Activated CD4-positive, alpha-beta T cell treated with anti-CD3 and anti-CD28 coated beads, Interleukin-2, amount 50 U/mL, for 24 hours (primary cell): ENCODE data around the gene CFAP61.

Experiments used
- DNase-seq, 2 donors: peaks; one replicate each; pipeline ENCODE4 v3.0.0-alpha.2; 2020; ENCODE audit warnings: low read depth in 1 of 2, low spot score in 1 of 2

The CFAP61 gene

DNA sequence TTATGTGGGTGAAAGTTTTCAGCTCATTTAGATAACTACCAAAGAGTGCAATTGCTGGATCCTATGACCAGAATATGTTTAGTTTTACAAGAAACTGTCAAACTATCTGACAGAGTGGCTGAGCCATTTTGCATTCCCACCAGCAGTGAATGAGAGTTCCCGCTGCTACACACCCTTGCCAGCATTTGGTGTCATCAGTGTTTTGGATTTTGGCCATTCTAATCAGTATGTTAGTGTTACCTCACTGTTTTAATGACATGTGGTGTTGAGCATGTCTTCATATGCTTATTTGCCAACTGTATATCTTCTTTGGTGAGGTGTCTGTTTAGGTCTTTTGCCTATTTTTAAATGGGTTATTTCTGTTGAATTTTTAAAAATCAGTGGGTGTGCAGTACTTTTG lies 120.9 kb downstream of the CFAP61 start:
- DNase-seq: no peak

DNA sequence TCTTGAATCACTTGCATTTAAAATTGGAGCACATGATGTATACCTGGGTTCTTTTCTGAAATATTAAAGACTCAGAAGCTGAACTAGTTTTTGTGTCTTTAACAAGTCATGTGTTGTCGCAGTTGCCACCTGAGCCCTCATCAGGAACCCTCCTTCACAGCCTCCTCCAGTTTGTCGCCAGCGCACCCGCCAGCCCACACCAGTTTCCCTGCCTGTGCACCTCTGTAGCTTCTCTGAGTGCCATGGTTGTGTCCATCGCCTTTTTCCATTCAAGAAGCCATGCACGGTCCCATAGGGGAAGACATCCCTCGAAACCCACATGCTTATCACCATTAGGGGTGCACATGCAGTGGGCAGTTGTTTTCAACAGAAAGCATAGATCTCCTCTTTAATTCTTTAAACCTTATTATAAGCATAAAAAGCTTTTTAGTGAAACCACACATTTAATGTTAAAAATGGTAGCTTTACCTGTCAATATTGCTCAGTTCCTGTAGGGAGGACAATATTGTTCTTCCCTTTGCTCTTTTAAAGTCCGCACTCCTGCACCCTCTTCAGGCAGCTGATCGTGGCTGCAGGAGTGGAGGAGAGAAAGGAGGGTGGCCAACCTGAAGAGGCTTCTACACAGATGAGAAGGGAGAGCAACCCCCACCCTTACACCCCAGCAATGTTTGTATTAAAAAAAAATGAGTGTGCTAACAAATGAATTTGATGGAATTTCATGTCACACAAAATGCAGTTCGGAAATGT lies 121.9 kb downstream of the CFAP61 start:
- no peak for DNase-seq

DNA sequence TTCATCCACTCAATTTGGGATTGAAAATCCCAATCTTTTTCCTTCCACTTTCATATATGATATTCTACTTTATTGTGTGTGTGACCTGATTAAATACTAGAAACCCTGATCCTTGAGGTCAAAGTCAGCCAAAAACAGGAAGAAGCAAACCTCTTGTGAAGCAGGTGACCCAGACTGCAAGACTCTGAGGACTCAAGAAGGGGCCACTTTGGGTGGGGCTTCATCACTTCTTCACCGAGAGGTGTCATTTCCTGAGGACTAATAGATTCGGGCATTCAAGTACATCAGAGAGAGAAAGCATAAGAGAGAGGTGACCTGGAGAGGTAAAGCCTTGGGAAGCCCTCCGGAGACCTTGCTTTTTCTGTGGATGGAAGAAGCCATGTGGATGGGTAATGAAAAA lies 129.0 kb downstream of the CFAP61 start:
- no peak for DNase-seq

DNA sequence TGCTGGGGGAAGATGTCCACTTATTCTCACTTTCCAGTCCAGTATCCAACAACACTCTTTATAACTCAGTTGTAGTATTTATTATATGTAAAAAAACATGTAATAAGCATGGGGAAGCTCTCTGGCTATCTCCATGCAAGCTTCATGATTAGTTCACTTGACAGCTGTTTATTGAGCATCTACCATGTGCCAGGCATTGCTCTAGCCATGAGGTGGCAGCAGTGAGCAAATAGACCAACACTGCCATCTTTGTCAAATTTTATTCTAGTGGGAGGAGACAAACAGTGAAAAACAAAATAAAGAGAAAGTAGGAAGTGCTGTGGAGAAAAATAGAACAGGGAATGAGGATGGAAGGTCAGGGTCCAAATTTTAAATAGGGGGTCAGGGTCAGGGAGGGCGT lies 131.8 kb downstream of the CFAP61 start:
- no peak for DNase-seq

DNA sequence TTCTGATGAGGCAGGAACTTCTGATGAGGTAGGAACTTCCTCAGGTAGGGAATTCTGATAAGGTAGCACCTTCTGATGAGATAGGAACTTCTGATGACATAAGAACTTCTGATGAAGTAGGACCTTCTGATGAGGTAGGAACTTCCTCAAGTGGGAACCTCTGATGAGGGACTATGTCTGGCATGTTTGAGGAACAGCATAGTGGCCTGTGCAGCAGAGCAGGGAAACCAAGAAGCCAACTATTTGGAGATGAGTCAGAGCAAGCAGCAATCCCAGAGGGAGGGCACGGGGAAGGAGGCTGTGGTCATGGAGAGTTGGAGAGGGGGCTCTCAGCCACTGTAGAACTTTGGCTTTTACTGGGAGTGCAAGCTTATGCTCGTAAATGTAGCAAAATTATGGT lies 132.4 kb downstream of the CFAP61 start:
- DNase-seq: no peak

DNA sequence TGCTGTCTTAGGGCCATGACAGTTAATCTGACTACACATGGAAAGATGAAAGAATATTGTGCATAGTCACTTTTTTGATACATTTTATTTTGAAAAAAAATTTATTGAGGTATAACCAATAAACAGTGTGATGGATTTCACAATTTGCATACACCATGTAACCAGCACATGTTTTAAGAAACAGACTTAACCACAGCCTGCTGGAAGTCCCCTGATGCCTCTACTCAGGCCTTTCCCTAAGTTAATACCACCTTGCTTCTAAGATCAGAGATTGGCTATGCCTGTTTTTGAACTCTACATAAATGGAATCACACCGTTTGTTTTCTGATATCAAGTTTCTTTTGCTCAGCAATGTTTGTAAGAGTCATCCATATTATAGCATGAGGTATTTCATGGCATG lies 136.3 kb downstream of the CFAP61 start:
- no peak for DNase-seq

DNA sequence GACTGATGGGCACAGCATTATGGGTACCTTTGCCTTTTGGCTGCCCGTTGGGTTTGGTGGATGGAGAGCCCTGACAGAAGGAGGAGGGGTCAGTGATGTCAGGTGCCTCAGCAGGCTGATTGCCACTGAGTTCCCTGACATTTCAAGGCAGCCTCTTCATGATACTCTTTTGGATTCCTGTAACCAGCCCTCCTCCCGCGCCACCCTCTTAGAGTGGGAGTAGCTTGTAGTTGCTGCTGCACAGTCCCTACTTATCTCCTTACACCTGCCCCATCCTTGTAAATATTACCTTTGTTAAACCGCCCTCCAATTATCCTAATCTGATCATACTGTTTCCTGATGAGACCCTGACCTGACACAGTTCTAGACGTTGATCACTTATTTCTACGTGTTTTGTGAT lies 140.0 kb downstream of the CFAP61 start:
- DNase-seq: no peak

DNA sequence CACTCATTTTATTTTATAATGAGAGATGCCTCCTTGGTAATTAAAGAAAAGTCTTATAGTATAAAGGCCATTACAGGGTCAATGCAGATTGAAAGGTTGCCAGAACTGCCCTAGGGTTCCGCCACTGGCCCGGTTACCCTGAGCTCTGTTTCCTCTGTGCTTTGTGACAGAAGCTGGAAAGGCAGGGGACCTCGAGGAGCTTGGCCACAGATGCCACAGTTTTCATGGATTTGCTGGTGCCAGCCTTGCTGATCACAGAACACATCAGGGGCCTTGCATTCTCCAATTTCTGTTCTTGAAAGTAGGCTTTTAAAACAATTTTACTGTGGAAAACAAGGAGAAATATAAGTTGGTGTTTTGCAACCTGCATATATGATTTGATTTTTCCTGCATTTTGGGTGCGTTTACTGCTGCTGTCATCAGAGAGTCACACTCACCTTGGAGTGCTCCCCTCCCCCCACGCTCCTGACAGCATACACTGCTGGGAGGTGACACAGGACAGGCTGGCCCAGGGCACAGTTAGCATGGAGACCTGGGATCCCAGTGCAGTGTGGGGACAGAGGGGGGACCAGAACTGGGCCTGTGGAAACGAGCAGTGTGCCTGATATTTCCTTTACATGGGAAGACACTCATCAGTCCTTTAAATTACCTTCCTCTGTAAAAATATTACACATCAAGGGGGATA lies 142.8 kb downstream of the CFAP61 start:
- no peak for DNase-seq

DNA sequence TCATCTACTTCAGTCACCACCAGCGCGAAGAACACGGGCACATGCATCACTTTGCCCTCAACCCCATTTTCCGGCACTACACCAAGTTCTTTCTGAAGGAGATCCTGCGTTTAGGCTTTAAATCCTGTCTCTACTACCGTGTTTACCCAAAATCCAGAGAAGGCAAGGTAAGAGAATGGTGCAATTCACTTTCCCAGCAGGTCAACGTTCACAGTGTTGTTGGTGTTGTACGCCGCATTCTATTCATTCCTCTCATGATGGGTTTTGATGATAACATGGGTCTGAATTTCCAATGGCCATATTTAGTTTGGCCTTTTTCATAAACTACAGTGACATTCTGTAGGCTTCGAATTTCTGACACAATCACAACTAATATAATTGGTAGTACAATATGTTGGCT lies 144.3 kb downstream of the CFAP61 start:
- DNase-seq: no peak

DNA sequence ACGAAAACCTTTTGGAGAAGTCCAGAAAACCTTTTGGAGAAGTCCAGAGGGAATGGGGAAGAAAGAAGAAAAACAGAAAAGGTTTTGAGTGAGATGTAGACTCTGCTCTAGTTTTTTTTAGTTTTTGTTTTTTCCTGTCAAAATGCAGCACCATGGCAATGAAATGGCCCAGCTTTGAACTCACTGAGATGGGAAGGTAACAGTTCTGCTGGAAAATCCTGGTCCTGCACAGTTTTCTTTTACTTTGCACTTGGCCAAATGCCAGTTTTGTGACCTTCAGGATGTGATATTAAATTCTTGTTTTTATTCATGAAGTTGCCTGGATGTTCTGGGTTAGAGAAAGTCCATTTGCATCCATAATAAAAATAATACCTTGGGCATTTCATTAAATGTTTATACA lies 145.7 kb downstream of the CFAP61 start:
- no peak for DNase-seq

DNA sequence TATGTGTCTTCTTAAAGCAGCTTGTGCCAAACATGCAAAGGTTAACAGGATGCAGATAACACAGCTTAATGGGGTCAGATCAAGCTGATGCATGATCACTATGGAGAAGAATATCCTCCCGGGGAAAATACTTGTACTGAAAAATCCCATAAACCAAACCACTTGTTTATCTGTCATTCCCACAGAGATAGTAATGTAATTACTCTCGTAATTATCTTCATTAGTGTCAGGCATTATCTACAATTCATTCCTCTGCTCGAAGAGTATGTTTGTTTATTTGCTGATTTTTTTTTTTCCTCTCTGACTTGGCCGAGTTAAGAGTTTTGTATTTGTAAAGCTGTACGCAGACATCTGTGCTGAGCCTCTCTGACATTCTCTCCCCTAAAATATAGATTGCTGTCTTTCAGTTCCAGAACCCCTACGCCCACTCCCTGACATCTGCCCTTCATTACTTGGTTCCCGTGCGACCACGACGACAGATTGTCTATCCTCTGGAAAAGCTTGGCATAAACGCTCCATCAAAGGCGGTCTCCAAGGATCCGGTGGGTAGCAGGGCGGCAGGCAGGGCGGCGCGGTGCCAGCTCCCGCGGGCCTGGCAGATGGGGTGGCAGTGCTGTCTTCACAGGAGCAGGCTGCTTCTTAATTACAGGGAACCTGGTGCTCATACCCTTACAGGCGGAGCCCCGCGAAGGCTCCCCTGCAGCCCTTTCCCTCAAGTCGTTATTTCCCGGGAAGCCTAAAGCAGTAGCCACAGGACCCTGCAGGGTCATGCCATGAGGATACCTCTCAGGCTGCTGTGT lies 147.2 kb downstream of the CFAP61 start:
- no peak for DNase-seq

DNA sequence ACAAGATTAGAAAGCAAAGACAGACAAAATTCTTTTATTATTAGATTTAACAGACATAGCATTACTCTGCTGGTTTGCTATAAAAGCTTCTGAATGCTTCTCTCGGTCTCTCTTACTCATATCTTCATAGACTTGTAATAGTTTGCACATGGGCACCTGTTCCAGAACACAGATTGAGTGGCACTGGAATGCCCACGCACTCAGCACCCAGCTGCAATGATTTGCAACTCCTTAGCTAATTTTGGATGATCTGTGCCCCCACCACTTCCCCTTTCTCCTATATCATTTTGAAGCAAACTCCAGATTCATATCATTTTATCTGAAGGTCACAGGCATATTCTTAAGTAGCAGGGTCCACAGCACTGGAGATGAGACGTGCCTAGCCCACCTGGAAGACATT lies 148.8 kb downstream of the CFAP61 start:
- no peak for DNase-seq

DNA sequence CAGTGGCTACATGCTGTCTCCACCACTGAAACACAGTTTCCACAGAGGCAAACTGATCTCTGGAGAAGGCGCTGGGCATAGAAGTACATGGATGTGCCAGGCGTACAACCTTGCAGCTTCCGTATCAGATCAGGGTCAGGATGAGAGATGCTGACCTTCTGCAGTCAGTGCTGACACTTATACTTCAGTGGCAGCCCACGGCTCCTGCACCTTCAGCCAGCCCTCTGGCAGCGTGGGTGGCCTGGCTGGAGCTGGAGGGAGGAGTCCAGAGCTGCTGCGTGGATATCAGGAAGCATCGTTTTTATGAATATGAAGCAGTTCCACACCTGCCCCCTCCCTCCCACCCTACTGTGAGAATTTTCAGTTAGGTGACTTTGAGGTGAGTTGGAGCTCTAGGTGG lies 149.3 kb downstream of the CFAP61 start:
- no peak for DNase-seq

DNA sequence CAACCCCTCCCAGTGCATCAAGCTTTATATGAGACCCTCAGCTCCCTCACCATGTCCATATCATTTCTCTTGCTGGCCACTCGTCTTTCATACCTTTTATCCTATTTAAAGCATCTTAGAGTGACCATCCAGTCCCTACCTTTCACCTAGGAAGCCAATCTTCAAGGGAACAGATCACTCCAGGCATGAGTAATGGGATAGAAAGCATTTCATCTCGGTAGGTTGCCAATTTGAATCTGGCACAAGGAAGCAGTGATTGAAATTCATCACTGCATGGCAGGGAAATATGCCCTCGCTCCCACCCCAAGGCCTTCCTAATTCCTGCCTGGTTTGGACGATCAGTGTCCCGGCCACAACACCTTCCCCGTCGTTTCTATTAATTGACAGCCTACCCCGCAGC lies 150.4 kb downstream of the CFAP61 start:
- no peak for DNase-seq

DNA sequence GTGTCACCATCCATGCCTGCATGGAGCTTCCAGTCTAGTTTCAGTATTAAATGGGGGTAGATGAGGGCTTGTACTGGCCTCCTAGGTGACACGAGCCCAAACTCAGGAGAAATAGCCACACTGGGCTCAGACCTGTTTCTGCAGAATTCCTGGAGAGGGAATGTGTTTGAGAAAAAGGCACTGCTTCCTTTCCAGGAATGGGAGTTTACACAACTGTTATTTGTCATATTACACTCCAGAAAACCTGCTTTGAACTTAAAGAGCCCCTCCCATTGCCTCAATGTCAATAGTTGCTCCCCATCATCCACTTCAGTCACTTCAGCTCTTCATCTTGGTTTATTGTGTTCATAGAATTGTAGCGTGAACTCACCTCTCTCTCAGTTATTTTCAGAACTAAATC lies 151.5 kb downstream of the CFAP61 start:
- no peak for DNase-seq

DNA sequence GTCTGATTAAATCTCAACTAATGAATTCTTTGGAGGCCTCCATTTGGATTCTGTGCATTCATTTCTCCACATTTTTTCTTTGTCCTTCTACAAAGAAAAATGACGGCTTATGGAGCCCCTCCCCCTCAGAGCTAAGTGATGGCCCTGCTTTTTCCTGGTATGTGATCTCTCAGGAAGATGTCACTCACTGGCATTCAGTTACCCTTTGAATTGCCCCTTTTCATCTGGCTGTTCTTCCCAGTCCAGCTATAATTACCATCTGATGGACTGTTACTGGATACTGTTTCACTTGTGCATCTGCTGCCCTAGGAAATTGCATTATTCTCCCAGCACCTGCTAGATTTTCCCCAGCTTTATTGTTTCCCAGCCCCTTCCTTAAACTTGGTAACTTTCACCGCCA lies 151.9 kb downstream of the CFAP61 start:
- DNase-seq: no peak

DNA sequence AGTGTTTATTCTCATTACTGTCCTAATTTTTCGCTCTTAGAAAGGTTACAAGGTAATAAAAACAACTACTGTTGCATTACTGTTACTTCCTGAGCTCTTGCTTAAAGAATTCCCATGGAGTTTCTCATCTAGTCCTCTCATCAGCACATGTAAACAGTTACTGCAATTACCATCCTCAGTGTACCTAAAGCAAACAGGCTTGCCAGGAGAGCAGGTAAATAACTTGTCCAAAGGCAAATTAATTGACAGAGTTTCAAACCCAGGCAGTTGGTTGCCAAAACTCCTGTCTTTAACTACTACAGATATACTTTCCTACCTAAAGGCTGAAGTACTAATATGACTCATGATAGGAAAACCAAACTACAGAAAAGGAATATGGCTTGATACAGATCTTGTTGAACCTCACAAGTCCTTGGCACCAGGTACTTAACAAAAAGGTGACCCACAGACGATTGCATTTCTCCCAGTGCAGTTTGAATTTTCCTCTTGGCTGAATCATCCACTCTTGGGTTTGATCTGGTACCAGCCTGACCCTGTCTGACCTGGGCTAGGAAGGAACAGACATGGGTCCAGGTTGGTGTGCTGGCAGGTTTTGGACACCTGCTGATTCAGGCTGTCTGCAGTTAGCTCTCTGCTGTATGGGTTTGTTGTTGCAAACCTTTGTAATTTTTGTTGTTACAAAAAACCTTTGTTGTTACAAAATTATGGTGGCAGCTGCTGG lies 153.0 kb downstream of the CFAP61 start:
- DNase-seq: no peak

DNA sequence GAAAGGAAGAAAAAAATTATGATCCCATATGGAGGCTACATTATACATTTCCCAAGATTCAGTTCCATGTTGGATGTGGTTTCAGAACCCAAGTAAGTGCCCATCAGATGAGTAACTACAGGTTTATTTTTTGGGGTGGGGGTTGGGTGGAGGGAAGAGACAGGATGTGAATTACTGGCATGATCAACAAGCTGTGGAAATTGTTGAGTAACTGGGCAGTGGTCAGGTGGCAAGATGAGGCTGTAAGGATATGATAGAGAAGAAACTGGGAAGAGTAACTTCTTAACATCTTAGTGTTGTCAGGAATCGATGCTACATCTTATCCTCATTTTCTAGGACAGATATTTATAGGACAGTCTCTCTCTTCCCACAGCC lies 153.5 kb downstream of the CFAP61 start:
- DNase-seq: no peak

DNA sequence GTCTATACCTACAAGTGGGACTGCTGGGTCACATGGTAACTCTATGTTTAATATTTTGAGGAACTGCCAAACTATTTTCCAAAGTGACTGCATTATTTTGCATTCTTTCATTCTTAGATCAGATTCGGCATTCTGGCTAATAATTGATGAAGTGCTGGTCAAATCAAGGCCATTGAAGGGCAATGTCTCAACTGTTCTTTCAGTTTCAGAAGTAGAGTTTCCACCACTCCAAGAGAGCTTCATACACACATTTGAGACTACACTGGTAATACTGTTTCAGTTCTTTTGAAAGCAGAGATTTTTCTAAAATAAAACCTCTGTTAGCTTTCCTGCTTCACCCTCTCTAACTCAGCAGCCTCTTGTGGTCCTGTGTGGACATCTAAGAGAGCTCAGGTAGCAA lies 154.5 kb downstream of the CFAP61 start:
- DNase-seq: no peak

DNA sequence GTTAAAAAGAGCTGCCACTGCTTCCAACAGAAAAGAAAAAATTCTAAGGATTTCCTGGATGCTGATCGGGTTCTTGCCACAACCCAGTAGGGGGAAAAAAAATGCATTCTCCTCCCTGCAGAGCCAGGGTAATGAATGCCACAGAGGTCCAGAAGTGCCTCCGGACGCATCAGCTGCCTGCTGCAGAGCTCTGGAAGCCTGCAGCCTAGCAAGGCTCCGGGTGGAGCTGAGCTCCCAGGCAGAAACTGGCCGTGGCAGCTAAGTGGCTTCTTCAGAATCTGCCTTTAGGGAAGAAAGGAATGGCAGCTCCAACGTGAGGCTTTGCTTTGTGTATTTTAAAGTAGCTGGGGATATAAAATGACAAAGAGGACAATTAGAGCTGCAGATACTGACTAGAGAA lies 155.0 kb downstream of the CFAP61 start:
- DNase-seq: no peak

DNA sequence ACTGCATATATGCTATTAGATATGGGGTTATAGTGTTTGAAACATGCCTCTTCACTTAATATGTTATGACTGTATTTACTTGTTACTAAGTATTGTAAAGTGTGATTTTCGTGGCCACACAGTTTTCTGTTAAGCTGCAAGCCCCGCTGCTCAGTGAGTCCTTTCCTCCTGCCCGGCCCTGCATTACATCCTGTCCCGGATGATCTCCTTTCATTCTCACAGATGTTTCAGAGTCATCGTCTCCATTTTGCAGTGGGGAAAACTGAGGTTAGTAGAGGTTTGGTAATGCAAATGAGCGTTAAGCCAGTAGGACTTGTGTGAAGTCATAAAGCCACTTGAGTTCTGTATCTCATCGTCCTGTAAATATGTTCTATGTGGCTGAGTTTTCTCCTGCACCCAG lies 155.5 kb downstream of the CFAP61 start:
- DNase-seq: no peak

DNA sequence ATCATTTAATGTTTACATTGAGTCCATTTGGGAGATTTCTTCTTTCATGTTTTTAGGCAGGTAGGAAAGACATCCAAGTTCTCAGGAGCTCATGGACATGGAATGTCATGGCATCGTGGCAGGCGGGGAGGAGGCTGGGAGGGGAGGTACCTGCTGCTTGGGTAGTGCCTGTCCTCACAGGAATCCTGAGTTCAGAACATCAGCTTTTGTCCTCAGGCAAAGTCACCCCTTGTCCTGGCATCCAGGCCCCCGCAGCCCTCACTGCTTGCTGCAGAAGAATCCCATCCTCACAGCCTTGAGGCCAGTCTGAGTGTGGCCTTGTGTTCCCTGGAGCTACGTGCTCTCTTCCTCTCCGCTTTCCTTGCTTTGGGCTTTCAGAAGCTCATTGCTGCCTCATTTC lies 157.4 kb downstream of the CFAP61 start:
- no peak for DNase-seq
